ENCODE measurements around the gene PGP. TPM values are rescaled to one million over a fixed set of nuclear protein-coding genes. Genes with fewer than 3 reads are reported as not detected.

The PGP gene
- total RNA-seq, 4 donors from 2014 or later: 8.1 to 10.4 (median 9.6) TPM

GRCh38 chr16:2212362-2213324, 2.0 kb downstream of the PGP start:
- TF ChIP-seq CTCF (IDR thresholded peaks at IDR 0.05): no peak
- DNase-seq (ENCODE audit: low spot score): no peak
- no peak for ATAC-seq (ENCODE audit: low FRiP score)

GRCh38 chr16:2211923-2212347, 2.7 kb downstream of the PGP start:
- ATAC-seq (ENCODE audit: low FRiP score) (no peak), DNase-seq (ENCODE audit: low spot score) (no peak)
- no peak for TF ChIP-seq CTCF (IDR thresholded peaks at IDR 0.05)

- no peak for ATAC-seq (ENCODE audit: low FRiP score)
- no peak for DNase-seq (ENCODE audit: low spot score)
- no peak for TF ChIP-seq CTCF (IDR thresholded peaks at IDR 0.05)
These were observed 4.0 kb downstream of the PGP start, which contains the start of gene BRICD5 for GRCh38 chr16:2210386-2211365. BRICD5 (minus strand) TSS chr16:2210863; CDS start chr16:2210833, 30 bp downstream.

GRCh38 chr16:2210009-2210332, 4.7 kb downstream of the PGP start:
- no peak for DNase-seq (ENCODE audit: low spot score)
- no peak for ATAC-seq (ENCODE audit: low FRiP score)
- TF ChIP-seq CTCF (IDR thresholded peaks at IDR 0.05): no peak

GRCh38 chr16:2209258-2210008, 5.2 kb downstream of the PGP start:
- no peak for TF ChIP-seq CTCF (IDR thresholded peaks at IDR 0.05)
- DNase-seq (ENCODE audit: low spot score) (no peak), ATAC-seq (ENCODE audit: low FRiP score) (no peak)

- ATAC-seq (ENCODE audit: low FRiP score) (no peak), DNase-seq (ENCODE audit: low spot score) (no peak)
- TF ChIP-seq CTCF (IDR thresholded peaks at IDR 0.05): no peak
These were observed 5.9 kb downstream of the PGP start for GRCh38 chr16:2208772-2209171.

Measured in omental fat pad (tissue), 4 donors.